ENCODE data around the gene OPN3.

OPN3 gene

DNA sequence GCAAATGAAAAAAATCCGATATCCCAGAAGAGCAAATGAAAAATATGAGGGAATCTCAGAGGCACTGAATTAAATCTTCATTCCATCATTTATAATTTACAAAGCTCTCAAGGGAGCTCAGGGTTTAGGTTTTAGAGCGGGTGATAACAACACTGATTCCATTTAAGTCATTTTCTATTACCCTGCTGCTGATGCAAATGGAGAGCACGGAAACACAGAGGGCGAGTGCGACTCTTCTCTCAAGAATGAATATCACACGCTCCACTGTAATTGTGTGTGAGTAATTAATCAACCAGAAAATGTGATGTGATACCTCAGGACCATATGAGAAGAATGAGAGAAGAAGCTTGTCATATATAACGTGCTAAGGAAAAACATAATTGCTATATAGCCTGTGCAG is 22.7 kb downstream of the OPN3 start:
- DNase-seq (ENCODE audit: low read depth in 2 of 2), result no peak

DNA sequence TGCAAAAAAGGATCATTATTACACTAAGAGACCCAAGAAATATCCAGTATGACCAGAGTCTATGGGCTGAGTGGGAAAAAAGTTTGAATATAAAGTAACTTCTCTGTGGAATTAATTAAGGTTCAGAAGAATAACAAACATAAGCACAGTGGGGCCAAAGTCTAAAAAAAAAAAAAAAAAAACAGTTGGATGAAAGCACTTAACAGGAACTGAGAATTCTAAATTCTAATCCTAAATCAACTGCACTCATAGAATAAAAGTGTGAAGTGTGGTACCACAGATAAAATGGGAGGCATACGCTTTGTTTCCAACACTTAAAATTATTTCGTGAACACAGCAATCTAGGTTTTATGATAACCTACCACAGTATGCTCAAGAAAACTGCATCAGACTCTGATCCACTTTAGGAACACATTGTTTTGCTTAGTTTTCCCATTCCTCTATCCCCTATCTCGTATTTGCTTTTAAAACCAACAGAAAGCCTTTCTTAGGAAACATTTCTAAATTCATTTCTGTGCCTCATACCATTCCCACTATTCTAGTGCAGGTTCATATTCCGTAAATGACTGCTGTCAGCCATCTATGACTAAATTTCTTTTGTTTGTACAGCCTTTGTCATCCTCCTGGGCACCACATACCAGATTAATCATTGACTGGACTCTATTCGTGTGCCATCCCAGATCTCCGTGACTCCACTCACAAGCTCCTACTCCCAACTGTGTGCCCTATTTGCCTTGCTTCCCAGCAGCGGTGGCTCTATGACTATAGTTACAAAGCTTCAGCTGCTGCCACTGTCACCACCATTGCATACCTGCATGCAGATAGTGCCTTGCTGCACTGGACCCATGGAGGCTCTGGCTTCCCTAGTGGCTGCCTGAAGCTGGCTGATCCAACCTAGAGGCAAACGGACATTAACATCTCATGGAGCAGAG is 24.9 kb downstream of the OPN3 start:
- DNase-seq (ENCODE audit: low read depth in 2 of 2), result no peak

DNA sequence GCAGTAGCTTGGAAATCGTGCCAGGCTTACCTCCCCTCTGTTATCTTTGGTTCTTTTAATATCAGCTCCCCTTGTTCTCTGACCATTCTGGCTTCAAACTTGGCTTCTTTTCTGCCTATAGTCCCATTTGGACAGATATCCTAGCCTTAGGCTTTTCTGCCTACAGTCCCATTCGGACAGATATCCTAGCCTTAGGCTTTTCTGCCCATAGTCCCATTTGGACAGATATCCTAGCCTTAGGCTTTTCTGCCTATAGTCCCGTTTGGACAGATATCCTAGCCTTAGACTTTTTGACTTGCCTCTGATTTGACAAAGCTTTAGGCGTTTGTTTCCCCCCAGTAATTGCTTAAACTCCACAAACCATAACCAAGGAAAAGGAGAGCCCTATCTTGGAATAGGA is 25.6 kb downstream of the OPN3 start:
- DNase-seq (ENCODE audit: low read depth in 2 of 2), result no peak

DNA sequence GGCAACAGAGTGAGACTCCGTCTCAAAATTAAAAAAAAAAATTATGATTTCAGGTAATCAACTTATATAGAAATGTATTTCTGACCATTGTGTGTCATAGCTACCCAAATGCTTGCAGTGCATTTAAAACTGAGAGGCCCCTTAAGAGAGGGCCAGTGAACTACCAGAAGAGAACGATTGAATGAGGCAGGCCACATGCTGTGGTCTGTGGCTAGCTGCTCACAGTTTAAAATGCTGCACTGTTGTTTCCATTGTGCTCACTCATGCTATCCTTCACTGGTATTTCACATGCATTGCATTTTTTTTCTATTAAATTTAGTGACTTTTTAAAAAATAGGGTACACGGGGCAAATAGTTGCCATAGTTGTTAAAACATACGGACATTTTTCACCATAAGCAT is 26.0 kb downstream of the OPN3 start:
- DNase-seq (ENCODE audit: low read depth in 2 of 2), result no peak

DNA sequence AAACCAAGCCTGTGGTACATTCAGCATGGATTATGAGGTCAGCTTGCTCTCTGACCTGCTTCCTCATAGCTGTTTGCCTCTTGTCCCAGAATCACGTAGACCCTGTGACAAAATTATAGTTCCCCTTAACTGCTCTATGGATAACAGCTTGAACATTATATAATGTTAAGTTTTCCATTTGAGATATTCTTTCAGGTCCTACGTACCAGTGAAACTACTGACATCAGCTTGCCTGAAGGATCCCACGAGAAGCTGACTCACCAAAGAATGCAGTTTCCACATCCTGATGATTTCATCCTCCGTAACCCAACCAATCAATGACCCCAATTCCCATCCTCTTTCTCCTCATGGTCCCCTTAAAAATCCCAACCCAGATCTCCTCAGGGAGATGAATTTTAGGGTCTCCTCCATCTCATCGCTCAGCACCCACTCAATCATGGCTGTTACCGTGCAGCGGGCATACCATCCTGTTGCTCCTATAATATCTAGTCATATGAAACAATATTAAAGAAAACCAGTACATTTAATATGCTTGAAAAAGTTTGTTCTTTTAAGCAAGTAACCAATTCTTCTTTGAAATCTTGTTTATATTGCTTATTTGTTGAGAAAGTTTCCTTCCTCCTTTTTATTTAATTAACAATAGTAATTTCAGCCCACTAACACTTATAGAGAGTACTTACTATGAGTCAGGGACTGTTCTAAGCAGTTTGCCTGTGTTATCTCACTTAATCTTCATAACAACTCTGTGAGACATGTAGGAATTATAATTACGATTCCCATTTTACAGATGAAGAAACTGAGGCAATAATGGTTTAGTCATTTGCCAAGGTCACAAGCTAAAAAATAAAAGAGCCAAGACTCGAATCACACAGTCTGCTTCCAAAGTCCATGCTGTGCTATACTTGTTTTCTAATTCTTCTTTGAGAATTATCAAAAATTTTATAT is 27.4 kb downstream of the OPN3 start:
- DNase-seq (ENCODE audit: low read depth in 2 of 2), result no peak

DNA sequence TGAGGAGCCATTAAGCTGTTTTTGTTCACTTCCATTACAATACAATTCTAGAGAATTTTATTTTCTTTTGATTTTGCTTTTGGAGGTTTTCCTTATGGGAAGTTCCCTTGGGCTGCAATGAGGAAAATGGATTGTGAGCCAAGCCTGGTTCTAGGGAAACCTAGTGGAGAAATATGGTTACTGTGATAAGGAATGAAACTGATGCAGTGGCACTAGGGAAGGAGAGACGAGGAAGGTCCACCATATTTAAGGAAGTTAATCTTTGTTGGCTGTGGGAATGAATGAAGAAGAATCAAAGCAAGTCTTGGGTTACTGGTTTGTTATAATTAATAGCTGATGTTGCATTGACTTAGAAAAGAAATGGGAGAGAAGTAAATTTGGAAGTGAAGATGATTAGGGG is 28.4 kb downstream of the OPN3 start:
- no peak for DNase-seq (ENCODE audit: low read depth in 2 of 2)

DNA sequence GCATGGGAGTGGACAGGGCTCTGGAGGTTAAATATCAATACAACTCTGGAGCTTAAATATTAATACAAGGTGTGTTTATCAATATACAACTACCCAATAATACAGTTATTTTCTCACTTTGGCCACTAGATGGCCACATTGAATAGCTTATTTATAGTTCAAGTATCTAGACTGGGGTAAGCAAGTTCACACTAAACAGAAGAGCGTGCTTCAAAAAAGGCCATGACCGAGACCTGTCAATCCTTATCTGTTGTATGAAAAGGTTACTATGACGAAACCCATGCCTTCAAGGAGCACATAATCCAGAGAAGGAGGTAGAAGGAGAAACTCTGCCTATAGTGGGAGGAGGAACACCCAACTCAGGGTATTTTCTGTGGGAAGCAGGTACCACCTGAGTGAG is 29.1 kb downstream of the OPN3 start:
- DNase-seq (ENCODE audit: low read depth in 2 of 2), result no peak

DNA sequence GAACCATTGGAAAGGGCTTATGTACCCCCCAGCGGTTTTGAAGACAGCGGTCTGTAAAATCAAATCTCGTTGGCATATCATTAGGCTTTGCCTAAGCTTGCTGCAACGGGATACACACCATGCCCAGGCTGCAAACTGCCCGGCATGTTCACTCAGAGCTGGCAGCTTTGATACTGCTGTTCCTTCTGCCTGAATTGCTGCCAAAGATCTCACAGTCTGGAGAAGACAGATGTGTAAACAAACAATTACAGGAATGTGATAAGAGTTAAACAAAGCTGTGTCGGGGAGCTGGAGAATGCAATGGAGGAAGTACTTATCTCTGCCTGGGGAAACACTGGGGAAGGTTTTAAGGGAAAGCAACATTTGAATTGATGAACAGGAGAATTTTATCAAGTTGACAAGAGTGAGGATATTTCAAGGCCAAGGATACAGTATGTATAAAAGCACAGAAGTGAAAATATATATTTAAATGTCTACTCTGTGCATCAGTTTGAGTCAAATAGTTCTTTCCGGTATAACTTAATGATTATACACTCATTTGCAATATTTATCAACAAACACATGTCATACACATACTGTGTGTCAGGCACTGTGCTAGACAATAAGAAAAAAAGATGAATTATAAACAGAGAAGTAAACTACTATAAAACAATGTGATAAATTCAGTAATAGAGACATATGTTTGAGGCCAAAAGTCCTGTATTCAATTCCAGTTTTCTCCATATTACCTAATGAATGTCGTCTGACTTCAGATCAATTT is 29.9 kb downstream of the OPN3 start:
- no peak for DNase-seq (ENCODE audit: low read depth in 2 of 2)

DNA sequence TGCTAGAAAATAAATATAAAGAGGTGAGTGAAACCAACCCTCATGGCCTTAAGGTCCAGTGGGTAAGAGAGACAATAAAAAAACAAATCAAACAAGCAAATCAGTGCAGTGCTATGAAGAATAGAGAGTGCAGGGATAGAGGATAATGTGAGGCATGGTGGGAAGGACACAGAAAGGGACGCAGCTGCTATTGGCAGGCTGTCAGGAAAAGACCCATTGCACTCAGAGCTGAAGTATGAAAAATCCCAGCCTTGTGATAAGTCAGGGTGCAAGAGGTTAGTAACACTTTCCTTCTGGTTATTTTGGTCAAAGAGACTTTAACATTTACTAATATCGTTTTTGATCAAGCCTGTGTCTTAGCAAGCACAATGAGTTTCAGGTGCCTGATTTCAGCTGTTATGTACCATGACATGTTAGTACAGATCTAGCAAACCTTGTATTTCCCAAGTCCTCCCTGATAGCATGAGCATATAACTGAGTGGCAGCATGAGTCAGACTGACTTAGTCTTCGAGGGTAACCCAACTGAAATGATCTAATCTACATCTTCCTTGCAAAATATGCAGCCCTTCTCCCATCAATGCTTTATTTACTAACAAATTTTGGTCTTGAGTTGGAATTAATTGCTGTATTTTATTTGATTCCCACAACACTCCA is 31.7 kb downstream of the OPN3 start:
- no peak for DNase-seq (ENCODE audit: low read depth in 2 of 2)

DNA sequence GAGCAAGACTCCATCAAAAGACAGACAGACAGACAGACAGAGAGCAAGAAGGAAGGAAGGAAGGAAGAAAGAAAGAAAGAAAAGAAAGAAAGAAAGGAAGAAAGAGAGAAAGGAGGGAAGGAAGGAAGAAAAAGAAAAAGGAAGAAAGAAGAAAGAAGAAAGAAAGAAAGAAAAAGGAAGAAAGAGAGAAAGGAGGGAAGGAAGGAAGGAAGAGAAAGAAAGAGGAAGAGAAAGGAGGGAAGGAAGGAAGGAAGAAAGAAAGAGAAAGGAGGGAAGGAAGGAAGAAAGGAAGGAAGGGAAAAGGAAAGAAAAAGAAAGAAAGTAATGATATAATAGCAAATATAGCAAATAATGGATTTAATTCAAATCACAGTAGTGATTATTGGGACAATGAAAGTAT is 32.7 kb downstream of the OPN3 start:
- no peak for DNase-seq (ENCODE audit: low read depth in 2 of 2)

DNA sequence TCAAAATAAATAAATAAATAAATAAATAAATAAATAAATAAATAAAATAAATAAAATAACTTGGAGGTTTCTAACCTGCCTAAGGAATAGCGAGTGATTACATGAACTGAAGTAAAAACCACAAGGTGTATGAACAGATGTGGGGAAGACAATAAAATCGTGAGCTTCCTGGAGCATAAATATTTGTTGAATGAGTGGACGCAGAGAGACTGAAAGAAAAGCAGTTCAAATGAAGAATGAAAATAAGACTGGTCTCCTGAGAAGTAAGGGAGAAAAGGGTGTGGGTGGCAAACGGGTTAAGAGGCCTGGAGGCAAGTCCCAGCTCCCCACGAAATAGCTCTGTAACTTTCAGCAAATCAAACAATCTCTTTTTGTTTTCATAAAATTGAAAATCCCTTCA is 33.6 kb downstream of the OPN3 start:
- DNase-seq (ENCODE audit: low read depth in 2 of 2), result no peak

DNA sequence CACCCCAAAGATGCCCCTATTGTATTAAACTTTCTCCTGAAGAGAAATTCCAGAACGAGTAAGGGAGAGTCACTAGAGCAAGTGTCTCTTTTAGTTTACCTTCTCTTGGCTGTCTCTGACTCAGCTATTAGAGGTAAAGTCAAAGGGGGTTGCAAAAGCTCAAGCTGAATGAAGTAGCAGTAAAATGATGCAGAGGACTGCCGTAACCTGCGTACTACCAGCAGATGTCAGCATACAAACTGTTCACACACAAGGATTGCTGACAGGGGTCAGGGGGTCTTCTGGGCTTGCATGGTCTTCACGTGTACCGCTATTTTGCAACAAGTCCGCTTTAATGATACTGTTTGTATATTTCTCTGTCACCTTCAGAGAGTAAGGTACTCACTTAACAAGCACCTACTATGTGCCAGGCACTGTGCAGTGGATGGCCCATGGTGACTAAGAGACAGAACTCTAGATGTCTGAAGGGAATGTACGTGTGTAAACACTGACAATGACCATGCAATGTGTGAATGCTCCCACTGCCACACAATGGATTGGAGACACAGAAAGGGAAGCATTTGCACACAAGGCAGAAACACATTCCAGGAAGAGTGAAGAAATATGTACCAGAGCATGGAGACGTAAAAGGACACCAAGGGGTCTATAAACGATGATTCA is 34.9 kb downstream of the OPN3 start:
- no peak for DNase-seq (ENCODE audit: low read depth in 2 of 2)

DNA sequence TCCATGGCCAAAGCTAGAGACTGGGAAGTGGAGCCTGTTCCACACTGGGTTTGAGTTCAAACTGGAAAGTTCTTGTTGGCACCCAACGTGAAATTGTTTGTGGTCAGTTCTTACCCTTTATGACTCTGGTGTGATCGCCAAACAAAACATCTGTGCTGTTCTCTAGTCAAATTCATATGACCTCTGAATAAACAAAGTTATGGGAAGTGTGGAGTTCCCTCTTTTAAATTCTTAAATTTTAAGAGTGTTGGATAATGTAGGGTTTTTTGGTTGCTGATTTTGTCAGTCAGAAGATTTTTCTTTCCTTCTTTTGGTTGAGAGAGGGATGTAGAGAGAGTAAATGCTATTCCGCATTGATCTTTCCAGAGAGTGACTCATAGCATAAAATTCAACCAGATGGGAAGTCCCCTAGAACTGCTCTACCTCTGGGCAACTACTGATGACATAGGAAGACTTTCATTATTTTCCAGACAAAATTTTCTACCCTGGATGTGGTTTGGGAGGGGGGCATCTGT is 36.4 kb downstream of the OPN3 start:
- DNase-seq (ENCODE audit: low read depth in 2 of 2), result no peak

DNA sequence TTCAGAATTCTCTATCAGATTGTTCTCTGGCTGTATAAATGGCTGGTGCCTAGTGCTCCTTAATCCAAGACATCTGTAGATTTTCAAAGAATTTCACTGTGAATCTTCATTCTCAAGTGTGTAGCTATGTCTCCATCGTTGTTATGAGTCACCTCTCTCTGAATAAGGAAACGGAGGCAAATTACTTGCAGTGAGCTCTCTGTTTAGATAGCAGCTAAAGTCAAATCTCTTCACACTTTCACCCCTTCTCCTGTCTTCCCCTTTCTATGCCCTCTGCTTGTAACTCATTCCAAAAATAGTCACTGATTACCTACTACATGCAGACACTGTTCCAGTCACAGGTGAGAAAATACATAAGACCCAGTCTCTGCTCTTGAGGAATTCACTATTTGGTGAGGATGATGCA is 39.7 kb downstream of the OPN3 start:
- no peak for DNase-seq (ENCODE audit: low read depth in 2 of 2)

DNA sequence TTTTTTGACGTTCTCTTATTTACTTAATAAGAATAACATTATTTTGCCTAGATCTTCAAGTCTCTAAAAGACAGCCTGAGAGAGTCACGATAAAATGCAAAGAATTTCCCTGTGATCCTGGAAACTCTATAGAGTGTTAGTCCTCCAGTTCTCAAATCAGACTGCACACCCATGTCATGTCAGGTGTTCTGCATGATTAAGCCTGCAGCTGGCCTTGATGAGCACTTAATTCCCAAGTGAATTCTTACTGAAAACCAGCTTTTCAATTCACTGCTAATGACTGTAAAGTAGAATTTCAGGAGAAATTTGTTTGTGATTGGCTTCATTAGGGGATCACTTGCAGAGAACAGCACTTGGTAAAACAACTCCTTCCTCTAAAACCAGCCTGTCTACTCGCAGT is 41.9 kb downstream of the OPN3 start:
- no peak for DNase-seq (ENCODE audit: low read depth in 2 of 2)

DNA sequence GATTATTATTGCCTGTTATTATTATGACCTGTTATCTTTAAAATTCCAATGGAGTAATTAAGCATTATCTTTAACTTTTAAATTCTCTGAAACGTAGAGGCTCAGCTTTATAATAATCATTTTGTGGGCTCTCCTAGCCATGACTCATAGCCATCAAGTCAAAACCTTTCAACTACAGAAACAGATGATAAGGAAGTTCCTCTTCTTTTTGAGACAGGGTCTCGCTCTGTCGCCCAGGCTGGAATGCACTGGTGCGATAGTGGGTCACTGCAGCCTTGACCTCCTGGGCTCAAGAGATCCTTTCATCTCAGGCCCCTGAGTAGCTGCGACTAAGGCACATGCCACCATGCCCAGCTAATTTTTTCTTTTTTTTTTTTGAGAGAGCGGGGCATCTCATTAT is 43.5 kb downstream of the OPN3 start:
- DNase-seq (ENCODE audit: low read depth in 2 of 2), result no peak

DNA sequence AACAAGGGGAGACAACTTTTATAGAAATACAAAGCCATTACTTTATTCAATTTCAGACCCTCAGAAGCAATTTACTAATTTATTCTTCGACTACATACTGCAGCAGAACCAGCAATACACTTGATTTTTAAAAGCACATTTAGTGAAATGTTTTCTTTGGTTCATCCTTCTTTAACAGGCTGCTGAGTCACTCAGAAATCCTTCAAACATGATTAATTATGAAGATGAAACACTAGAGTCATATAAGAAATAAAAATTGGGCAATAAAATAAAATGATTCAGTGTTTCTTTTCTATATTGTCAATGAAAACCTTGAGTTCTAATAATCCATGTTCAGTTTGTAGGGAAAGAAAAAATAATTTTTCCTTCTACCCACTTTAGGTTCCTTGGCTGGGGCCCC is 47.0 kb downstream of the OPN3 start:
- no peak for DNase-seq (ENCODE audit: low read depth in 2 of 2)

DNA sequence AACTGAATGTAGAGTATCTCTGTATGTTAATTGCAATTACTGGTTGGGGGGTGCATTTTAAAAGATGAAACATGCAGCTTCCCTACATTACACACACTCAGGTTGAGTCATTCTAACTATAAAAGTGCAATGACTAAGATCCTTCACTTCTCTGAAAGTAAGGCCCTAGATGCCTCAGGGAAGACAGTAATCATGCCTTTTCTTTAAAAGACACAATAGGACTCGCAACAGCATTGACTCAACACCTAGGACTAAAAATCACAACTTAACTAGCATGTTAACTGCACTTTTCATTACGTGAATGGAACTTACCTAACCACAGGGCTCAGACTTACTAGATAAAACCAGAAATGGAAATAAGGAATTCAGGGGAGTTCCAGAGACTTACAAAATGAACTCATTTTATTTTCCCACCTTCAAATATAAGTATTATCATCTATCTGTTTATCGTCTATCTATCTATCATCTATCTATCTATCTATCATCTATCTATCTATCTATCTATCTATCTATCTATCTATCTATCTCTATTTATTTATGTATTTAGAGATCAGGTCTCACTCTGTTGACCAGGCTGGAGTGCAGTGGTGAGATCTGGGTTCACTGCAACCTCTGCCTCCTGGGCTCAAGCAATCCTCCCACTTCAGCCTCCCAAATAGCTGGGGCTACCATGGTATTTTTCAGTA is 47.8 kb downstream of the OPN3 start:
- no peak for DNase-seq (ENCODE audit: low read depth in 2 of 2)

DNA sequence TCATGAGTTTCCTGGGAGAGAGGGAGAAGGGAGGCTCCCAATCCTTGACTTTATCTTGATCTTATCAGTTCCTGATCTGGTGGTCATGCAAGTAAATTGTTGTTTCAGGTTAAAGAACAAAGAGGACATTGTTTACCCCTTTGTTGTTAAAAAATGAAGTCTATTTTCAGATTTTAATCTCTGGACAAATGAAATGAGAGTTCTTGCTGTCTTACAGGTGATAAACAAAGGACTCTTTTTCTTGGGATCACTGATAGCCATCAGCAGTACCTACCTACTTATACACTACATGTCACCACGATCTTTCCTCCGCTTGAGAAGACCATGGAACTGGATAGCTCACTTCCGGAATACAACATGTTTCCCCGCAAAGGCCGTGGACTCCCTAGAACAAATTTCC is 48.4 kb downstream of the OPN3 start:
- DNase-seq (ENCODE audit: low read depth in 2 of 2), result no peak

DNA sequence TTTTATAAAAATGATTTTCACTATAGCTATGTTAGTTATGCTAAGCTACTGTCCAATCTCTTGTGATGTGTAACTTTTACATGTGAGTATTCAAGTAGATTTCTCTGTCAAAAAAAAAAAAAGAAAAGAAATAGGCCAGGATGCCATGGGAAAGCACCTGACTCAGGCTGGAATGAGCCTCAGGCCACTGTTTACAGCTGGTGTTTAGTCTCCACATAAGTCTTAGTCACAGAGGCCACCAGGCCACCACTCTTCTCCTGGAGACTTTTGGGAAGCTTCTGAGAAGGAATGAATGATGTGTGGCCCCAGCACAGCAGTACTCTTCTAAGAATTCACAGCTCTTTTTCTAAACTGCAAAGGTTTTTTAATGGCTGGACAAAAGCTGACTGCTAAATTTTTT is 48.9 kb downstream of the OPN3 start:
- no peak for DNase-seq (ENCODE audit: low read depth in 2 of 2)

All from stimulated activated CD8-positive, alpha-beta memory T cell treated with anti-CD3 and anti-CD28 coated beads, Interleukin-2, amount 100 ng/mL, for 48 hours (primary cell).